Left ventricle myocardium inferior (tissue), 1 donor: Measurements from ENCODE around the gene CD72. TPM values are rescaled to one million over a fixed set of nuclear protein-coding genes. Genes with fewer than 3 reads are reported as not detected.

Experiments used
- DNase-seq: peaks from one replicate; pipeline ENCODE4 v3.0.0-alpha.2; 2020
- H3K27ac ChIP-seq: fragments of 200-600 bp; replicated peaks from 2 replicates; pipeline ENCODE4 v1.8.0; 2021
- H3K27me3 ChIP-seq: fragments of 200-600 bp; 2 replicates; pipeline ENCODE4 v1.8.0; 2021; ENCODE audit warnings: low read depth
- H3K36me3 ChIP-seq: fragments of 200-600 bp; 2 replicates; pipeline ENCODE4 v1.8.0; 2021
- H3K4me1 ChIP-seq: fragments of 200-600 bp; 2 replicates; pipeline ENCODE4 v1.8.0; 2021
- H3K4me3 ChIP-seq: fragments of 200-600 bp; 2 replicates; pipeline ENCODE4 v1.8.0; 2021; ENCODE audit warnings: mild to moderate bottlenecking, moderate library complexity
- H3K9me3 ChIP-seq: fragments of 200-600 bp; replicated peaks from 2 replicates; pipeline ENCODE4 v1.8.0; 2021
- intact Hi-C: fragments of 100-400 bp; cut with micrococcal nuclease; formaldehyde crosslinking; loops from one replicate; pipeline ENCODE4 v1.11.0; 2022
- total RNA-seq: library from RNA; stranded (reverse); fragmentation: NEBNext Ultra II Directional; extraction: Animal tissue kit (Norgen Biotek cat#: 25700); gene quantifications from one replicate; pipeline ENCODE4 v1.2.1, GENCODE V29; 2021
- TF ChIP-seq, protein P1 (sequence below): fragments of 200-600 bp; IDR thresholded peaks from 2 replicates; pipeline ENCODE4 v1.8.0; 2021; ENCODE audit warnings: antibody characterized with exemption, mild to moderate bottlenecking, borderline replicate concordance
- donor health status: DM: no; HTN: yes; CAD: no; lungs with severe emphysema.

Gene CD72
- total RNA-seq, 1 donor from 2014 or later: 0.63 TPM

DNA sequence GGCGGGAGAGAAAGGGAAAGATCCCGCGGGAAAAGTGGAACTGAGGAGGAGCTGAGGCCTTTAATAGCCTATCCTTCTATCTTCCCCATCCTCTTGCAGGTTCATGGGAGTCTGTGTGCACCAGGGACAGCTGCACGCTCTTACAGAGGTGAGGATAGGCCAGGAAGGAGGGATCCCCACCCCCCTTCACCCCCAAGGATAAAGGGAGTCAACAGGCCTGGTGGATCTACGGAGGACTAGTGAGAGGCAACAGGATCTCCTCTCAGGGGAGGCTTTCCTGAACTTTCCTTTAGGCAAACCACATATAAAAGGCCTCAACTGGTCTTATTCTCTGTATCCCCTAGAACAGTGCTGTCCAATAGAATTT lies 12.1 kb downstream of the CD72 start:
- Histone ChIP-seq H3K36me3 (peaks cover 24% of the 10 kb centered on the region), H3K27ac (peak overlapping the region; percentile 98), H3K4me1 (peaks cover 36% of the 10 kb centered on the region), H3K4me3 (peak overlapping the region; percentile 82), H3K9me3 (no peaks in the 10 kb centered on the region), H3K27me3 (no peaks in the 10 kb centered on the region)
- intact Hi-C loops: no loop called here
- TF ChIP-seq, protein P1, sequence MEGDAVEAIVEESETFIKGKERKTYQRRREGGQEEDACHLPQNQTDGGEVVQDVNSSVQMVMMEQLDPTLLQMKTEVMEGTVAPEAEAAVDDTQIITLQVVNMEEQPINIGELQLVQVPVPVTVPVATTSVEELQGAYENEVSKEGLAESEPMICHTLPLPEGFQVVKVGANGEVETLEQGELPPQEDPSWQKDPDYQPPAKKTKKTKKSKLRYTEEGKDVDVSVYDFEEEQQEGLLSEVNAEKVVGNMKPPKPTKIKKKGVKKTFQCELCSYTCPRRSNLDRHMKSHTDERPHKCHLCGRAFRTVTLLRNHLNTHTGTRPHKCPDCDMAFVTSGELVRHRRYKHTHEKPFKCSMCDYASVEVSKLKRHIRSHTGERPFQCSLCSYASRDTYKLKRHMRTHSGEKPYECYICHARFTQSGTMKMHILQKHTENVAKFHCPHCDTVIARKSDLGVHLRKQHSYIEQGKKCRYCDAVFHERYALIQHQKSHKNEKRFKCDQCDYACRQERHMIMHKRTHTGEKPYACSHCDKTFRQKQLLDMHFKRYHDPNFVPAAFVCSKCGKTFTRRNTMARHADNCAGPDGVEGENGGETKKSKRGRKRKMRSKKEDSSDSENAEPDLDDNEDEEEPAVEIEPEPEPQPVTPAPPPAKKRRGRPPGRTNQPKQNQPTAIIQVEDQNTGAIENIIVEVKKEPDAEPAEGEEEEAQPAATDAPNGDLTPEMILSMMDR: no peak
- no peak for DNase-seq

DNA sequence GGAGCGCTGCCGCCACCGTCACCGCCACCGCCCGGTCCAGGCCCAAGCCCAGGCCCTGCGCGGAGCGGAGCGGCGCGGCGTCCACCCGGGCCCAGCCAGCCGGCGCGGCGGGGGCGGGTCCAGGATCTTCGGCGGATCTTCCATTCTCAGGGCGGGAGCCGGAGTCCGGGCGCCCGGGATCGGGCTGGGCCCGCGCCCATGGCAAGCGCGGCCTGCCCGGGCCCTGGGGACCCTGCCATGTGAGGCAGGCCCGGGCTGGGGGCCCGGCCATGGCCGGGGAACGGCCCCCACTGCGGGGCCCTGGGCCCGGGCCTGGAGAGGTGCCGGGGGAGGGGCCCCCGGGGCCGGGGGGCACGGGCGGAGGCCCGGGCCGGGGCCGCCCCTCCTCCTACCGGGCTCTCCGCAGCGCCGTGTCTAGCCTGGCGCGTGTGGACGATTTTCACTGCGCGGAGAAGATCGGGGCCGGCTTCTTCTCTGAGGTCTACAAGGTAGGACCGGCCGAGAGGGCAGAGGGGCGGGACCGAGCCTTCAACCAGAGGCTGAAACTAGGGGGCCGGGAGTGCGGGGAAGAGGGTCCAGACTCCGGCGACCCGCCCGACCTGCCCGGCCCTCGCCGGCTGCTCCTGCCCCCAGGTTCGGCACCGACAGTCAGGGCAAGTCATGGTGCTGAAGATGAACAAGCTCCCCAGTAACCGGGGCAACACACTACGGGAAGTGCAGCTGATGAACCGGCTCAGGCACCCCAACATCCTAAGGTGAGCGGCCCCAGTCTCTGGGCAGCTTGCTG lies 12.7 kb downstream of the CD72 start:
- no peaks in the 10 kb centered on the region for H3K27me3 ChIP-seq
- H3K9me3 ChIP-seq: no peaks in the 10 kb centered on the region
- H3K4me1 ChIP-seq: peaks cover 36% of the 10 kb centered on the region
- intact Hi-C loops: no loop called here
- H3K27ac ChIP-seq: peak overlapping the region; percentile 98
- TF ChIP-seq, protein P1: no peak
- peaks cover 24% of the 10 kb centered on the region for H3K36me3 ChIP-seq
- no peak for DNase-seq
- H3K4me3 ChIP-seq: peak overlapping the region; percentile 82

DNA sequence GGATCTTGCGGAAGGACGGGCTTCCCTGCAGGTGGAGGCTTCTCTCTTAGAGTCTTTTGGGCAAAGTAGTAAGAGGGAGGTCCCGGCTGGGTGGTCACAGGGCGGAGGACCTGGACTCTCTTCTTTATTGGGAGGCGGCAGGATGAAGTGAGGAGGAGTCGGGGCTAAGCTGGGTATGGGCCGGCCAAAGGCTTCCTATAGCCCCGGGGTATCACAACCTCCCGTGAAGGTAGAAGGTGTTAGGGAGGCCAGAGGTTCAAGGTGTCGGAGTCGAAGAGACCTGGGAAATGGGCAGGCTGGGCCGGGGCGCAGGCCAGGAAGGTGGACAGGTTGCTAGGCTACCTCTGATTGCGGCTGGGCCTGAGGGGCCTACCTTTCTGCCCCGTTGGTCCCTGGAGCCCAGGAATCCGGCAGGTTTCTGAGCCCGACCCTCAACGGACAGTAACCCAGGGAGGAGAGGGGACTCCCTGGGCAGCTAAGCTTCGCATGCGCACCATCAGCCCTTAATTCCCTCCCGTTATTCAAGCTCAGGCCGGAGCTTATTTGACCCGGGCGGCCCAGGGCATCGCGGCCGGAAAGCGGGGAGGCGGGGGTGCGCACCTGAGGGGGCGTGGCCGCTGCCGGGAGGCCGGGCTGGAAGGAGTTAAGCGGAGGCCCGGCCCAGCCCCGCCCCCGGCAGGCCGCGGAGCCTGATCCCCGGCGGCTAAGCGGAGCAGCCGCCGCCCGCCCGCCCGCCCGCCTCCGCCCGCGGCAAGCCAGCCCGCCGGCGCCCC lies 13.4 kb downstream of the CD72 start, which contains the start of gene TESK1:
Gene TESK1 (plus strand): TSS at position 685 of the 773 bp plus-strand sequence. CDS start 358 bp downstream, outside the sequence.
- no peaks in the 10 kb centered on the region for H3K9me3 ChIP-seq
- intact Hi-C loops: no loop called here
- no peaks in the 10 kb centered on the region for H3K27me3 ChIP-seq
- peak within 1 kb of the TSS; percentile 82 for H3K4me3 ChIP-seq
- TF ChIP-seq, protein P1: no peak
- peaks cover 36% of the 10 kb centered on the region for H3K4me1 ChIP-seq
- peak within 1 kb of the TSS; percentile 98 for H3K27ac ChIP-seq
- peaks cover 22% of the 10 kb centered on the region for H3K36me3 ChIP-seq
- peak; percentile 77 for DNase-seq

DNA sequence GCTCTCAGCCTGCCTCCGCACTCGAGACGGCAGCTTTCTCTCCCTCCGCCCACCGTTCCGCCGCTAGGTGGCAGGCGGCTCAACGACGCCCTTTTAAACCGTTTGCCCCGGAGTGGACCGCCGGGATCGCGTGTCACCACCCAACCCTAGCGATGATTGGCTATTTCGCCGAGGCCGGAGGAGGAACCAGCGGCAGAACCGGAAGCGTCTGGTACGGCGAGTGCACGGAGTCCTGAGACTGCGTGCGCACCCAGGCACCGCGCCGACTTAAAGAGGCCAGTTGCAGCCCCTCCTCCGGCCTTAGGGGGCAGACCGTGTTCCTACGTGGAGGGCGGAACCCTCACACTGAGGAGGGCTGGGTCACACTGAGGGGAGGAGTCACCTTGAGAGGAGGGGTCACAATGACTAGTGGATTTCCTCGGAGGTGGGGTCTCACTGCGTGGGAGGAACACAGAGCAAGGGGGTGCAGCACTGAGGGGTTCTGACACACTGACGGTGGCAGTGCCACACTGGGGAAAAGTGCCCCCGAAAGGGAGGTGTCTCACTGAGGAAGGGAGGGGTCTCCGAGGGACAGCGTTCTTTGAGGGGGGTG lies 14.1 kb downstream of the CD72 start:
- peak overlapping the region; percentile 98 for H3K27ac ChIP-seq
- intact Hi-C loops: no loop called here
- TF ChIP-seq, protein P1: peak; percentile 96
- H3K4me3 ChIP-seq: peak overlapping the region; percentile 82
- H3K9me3 ChIP-seq: no peaks in the 10 kb centered on the region
- H3K4me1 ChIP-seq: peaks cover 36% of the 10 kb centered on the region
- no peaks in the 10 kb centered on the region for H3K27me3 ChIP-seq
- peaks cover 15% of the 10 kb centered on the region for H3K36me3 ChIP-seq
- peak; percentile 100 for DNase-seq

DNA sequence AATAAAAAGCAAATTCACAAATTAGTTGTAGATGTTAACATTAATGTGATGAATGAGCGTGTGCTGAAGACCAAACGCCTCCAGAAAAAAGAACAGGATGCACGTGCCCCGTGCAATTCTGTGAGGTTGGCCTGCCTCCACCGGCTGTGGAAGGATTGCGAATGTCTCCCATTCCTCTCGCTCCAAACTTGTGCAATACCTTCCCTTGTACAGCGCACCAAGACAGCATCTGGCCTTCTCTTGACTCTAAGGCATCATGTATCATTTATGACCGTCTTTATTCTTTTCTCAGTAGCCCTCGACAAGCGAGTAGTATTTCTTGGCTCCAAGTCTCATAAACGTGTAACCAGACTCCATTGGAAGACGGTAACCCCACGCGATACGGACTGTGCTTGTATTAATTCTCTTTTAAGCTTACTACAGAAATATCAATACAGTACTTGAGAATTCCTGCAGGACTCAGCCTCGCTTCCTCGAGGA lies 14.7 kb downstream of the CD72 start:
- peaks cover 10% of the 10 kb centered on the region for H3K36me3 ChIP-seq
- H3K4me1 ChIP-seq: peaks cover 36% of the 10 kb centered on the region
- no peaks in the 10 kb centered on the region for H3K27me3 ChIP-seq
- H3K9me3 ChIP-seq: no peaks in the 10 kb centered on the region
- TF ChIP-seq, protein P1: no peak
- intact Hi-C loops: no loop called here
- DNase-seq: peak; percentile 67
- H3K4me3 ChIP-seq: peak overlapping the region; percentile 82
- peak overlapping the region; percentile 98 for H3K27ac ChIP-seq
